ENCODE measurements around the gene OSBPL5. TPM values are rescaled to one million over a fixed set of nuclear protein-coding genes. Genes with fewer than 3 reads are reported as not detected.

The OSBPL5 gene
- total RNA-seq, 1 experiment from 2014 or later: 28.4 TPM

GRCh38 chr11:3140291-3140603 is 24.9 kb downstream of the OSBPL5 start:
- H3K9me3 ChIP-seq (ENCODE audit: low read depth, low read length, poor library complexity, severe bottlenecking): no peaks in the 10 kb centered on the region
- ChIA-PET POLR2A (ENCODE audit: low non-redundant PET) (no interaction called here), CTCF (no interaction called here)
- TF ChIP-seq EZH2 (IDR thresholded peaks at IDR 0.05; ENCODE audit: borderline replicate concordance, low read depth, low read length, poor library complexity, severe bottlenecking): no peak
- no peak for TF ChIP-seq CTCF (conservative IDR thresholded peaks at IDR 0.05; ENCODE audit: low read depth, low read length)
- intact Hi-C loops (cut with micrococcal nuclease; ENCODE audit: unreplicated experiment): no loop called here
- H3K27ac ChIP-seq (ENCODE audit: low read depth, low read length, poor library complexity, severe bottlenecking): no peak overlapping the region
- no peaks in the 10 kb centered on the region for H3K36me3 ChIP-seq (ENCODE audit: insufficient read depth, low read length, poor library complexity, severe bottlenecking)
- DNase-seq (ENCODE audit: low spot score): no peak
- no TSS peak for BruUV-seq (replicated peaks)
- H3K4me1 ChIP-seq (ENCODE audit: insufficient read depth, low read length, poor library complexity, severe bottlenecking): no peaks in the 10 kb centered on the region
- no peak overlapping the region for H3K4me3 ChIP-seq (ENCODE audit: low read depth, low read length, poor library complexity, severe bottlenecking)
- H3K27me3 ChIP-seq (replicated peaks; ENCODE audit: insufficient read depth, low read depth, low read length, poor library complexity): no peaks in the 10 kb centered on the region

GRCh38 chr11:3139481-3140290 is 25.4 kb downstream of the OSBPL5 start:
- ChIA-PET CTCF (no interaction called here), POLR2A (ENCODE audit: low non-redundant PET) (no interaction called here)
- DNase-seq (ENCODE audit: low spot score): no peak
- TF ChIP-seq CTCF (conservative IDR thresholded peaks at IDR 0.05; ENCODE audit: low read depth, low read length) (no peak), EZH2 (IDR thresholded peaks at IDR 0.05; ENCODE audit: borderline replicate concordance, low read depth, low read length, poor library complexity, severe bottlenecking) (no peak)
- Histone ChIP-seq H3K27me3 (replicated peaks; ENCODE audit: insufficient read depth, low read depth, low read length, poor library complexity) (no peaks in the 10 kb centered on the region), H3K36me3 (ENCODE audit: insufficient read depth, low read length, poor library complexity, severe bottlenecking) (no peaks in the 10 kb centered on the region), H3K27ac (ENCODE audit: low read depth, low read length, poor library complexity, severe bottlenecking) (no peak overlapping the region), H3K9me3 (ENCODE audit: low read depth, low read length, poor library complexity, severe bottlenecking) (no peaks in the 10 kb centered on the region), H3K4me3 (ENCODE audit: low read depth, low read length, poor library complexity, severe bottlenecking) (no peak overlapping the region), H3K4me1 (ENCODE audit: insufficient read depth, low read length, poor library complexity, severe bottlenecking) (no peaks in the 10 kb centered on the region)
- intact Hi-C loops (cut with micrococcal nuclease; ENCODE audit: unreplicated experiment): no loop called here
- BruUV-seq (replicated peaks): no TSS peak

GRCh38 chr11:3139086-3139440 is 26.0 kb downstream of the OSBPL5 start:
- CTCF ChIA-PET: no interaction called here

More at GRCh38 chr11:3139086-3139440, 26.0 kb downstream of the OSBPL5 start:
- Histone ChIP-seq H3K4me1 (ENCODE audit: insufficient read depth, low read length, poor library complexity, severe bottlenecking) (no peaks in the 10 kb centered on the region), H3K9me3 (ENCODE audit: low read depth, low read length, poor library complexity, severe bottlenecking) (no peaks in the 10 kb centered on the region), H3K4me3 (ENCODE audit: low read depth, low read length, poor library complexity, severe bottlenecking) (no peak overlapping the region), H3K27me3 (replicated peaks; ENCODE audit: insufficient read depth, low read depth, low read length, poor library complexity) (no peaks in the 10 kb centered on the region), H3K27ac (ENCODE audit: low read depth, low read length, poor library complexity, severe bottlenecking) (no peak overlapping the region), H3K36me3 (ENCODE audit: insufficient read depth, low read length, poor library complexity, severe bottlenecking) (no peaks in the 10 kb centered on the region)
- TF ChIP-seq EZH2 (IDR thresholded peaks at IDR 0.05; ENCODE audit: borderline replicate concordance, low read depth, low read length, poor library complexity, severe bottlenecking) (no peak), CTCF (conservative IDR thresholded peaks at IDR 0.05; ENCODE audit: low read depth, low read length) (no peak)
- BruUV-seq (replicated peaks): no TSS peak
- intact Hi-C loops (cut with micrococcal nuclease; ENCODE audit: unreplicated experiment): no loop called here
- POLR2A ChIA-PET (ENCODE audit: low non-redundant PET): no interaction called here
- DNase-seq (ENCODE audit: low spot score): no peak
